SK-N-SH treated with all-trans-retinoic acid at 6 μM for 48 hours (cell line): ENCODE measurements around the gene UGT1A8.

Experiments used
- ATAC-seq: fragments of 200-7000 bp; cut with Tn5 transposase; 3 replicates; pipeline ENCODE4 v1.9.1; 2020; ENCODE audit warnings: mild to moderate bottlenecking, moderate library complexity
- BACH2 ChIP-seq: fragments of 250-450 bp; sonication (Bioruptor Pico); IDR thresholded peaks from 2 replicates; pipeline ENCODE4 v1.9.0; 2021; ENCODE audit warnings: mild to moderate bottlenecking, borderline replicate concordance
- CSDC2 ChIP-seq: fragments of 250-450 bp; sonication (Bioruptor Pico); IDR thresholded peaks from 2 replicates; pipeline ENCODE4 v1.5.0; 2020; ENCODE audit warnings: mild to moderate bottlenecking, moderate library complexity
- ESRRG ChIP-seq: fragments of 250-450 bp; sonication (Bioruptor Pico); IDR thresholded peaks from 2 replicates; pipeline ENCODE4 v1.6.1; 2021; ENCODE audit warnings: mild to moderate bottlenecking
- ISL1 ChIP-seq: fragments of 250-450 bp; sonication (Bioruptor Pico); IDR thresholded peaks from 2 replicates; pipeline ENCODE4 v2.1.2; 2022; ENCODE audit warnings: mild to moderate bottlenecking, moderate library complexity
- OSR1 ChIP-seq: fragments of 250-450 bp; sonication (Bioruptor Pico); IDR thresholded peaks from 2 replicates; pipeline ENCODE4 v1.8.0; 2022; ENCODE audit warnings: moderate library complexity, mild to moderate bottlenecking, inconsistent platforms
- PATZ1 ChIP-seq: fragments of 250-450 bp; sonication (Bioruptor Pico); IDR thresholded peaks from 2 replicates; pipeline ENCODE4 v1.8.0; 2020; ENCODE audit warnings: mild to moderate bottlenecking, moderate library complexity, borderline replicate concordance
- POU6F1 ChIP-seq: fragments of 250-450 bp; sonication (Bioruptor Pico); IDR thresholded peaks from 2 replicates; pipeline ENCODE4 v1.8.0; 2021; ENCODE audit warnings: low read depth, mild to moderate bottlenecking, moderate library complexity, borderline replicate concordance
- RARB ChIP-seq: fragments of 250-450 bp; sonication (Bioruptor Pico); IDR thresholded peaks from 2 replicates; pipeline ENCODE4 v1.8.0; 2021; ENCODE audit warnings: mild to moderate bottlenecking, moderate library complexity
- SNAI2 ChIP-seq: fragments of 250-450 bp; sonication (Bioruptor Pico); IDR thresholded peaks from 2 replicates; pipeline ENCODE4 v1.5.0; 2020; ENCODE audit warnings: mild to moderate bottlenecking, moderate library complexity
- TCF4 ChIP-seq: fragments of 250-450 bp; sonication (Bioruptor Pico); IDR thresholded peaks from 2 replicates; pipeline ENCODE4 v1.8.0; 2021; ENCODE audit warnings: mild to moderate bottlenecking, moderate library complexity, borderline replicate concordance
- TSHZ2 ChIP-seq: fragments of 250-450 bp; sonication (Bioruptor Pico); IDR thresholded peaks from 2 replicates; pipeline ENCODE4 v1.5.0; 2020; ENCODE audit warnings: mild to moderate bottlenecking, moderate library complexity
- ZC3H10 ChIP-seq: fragments of 250-450 bp; sonication (Bioruptor Pico); IDR thresholded peaks from 2 replicates; pipeline ENCODE4 v1.5.1; 2021; ENCODE audit warnings: mild to moderate bottlenecking, moderate library complexity
- ZFP3 ChIP-seq: fragments of 250-450 bp; sonication (Bioruptor Pico); IDR thresholded peaks from 2 replicates; pipeline ENCODE4 v1.5.0; 2020; ENCODE audit warnings: mild to moderate bottlenecking, moderate library complexity
- ZFP30 ChIP-seq: fragments of 450-650 bp; formaldehyde crosslinking; IDR thresholded peaks from 2 replicates; pipeline ENCODE4 v1.5.0; 2022; ENCODE audit warnings: mild to moderate bottlenecking, moderate library complexity
- ZNF565 ChIP-seq: fragments of 450-650 bp; formaldehyde crosslinking; conservative IDR thresholded peaks from 2 replicates; pipeline ENCODE4 v1.5.0; 2020; ENCODE audit warnings: low read depth, mild to moderate bottlenecking, moderate library complexity
- ZNF70 ChIP-seq: fragments of 450-650 bp; formaldehyde crosslinking; IDR thresholded peaks from 2 replicates; pipeline ENCODE4 v1.5.0; 2020; ENCODE audit warnings: mild to moderate bottlenecking, moderate library complexity
- ZNF8 ChIP-seq: fragments of 450-650 bp; formaldehyde crosslinking; IDR thresholded peaks from 2 replicates; pipeline ENCODE4 v1.5.0; 2020; ENCODE audit warnings: mild to moderate bottlenecking, moderate library complexity
- TF ChIP-seq, protein P1 (sequence below): fragments of 250-450 bp; sonication (Bioruptor Pico); IDR thresholded peaks from 2 replicates; pipeline ENCODE4 v1.5.1; 2021; ENCODE audit warnings: mild to moderate bottlenecking, moderate library complexity
- TF ChIP-seq, protein P2 (sequence below): fragments of 250-450 bp; sonication (Bioruptor Pico); IDR thresholded peaks from 2 replicates; pipeline ENCODE4 v1.5.1; 2020; ENCODE audit warnings: low read depth, mild to moderate bottlenecking, moderate library complexity

Gene UGT1A8

GRCh38 chr2:233811732-233812131 is 194.3 kb downstream of the UGT1A8 start:
- TF ChIP-seq PATZ1: no peak
- no peak for TF ChIP-seq ZFP30 (CRISPR knock-in tag)
- TF ChIP-seq ZNF70 (CRISPR knock-in tag): no peak
- TF ChIP-seq ZNF565 (CRISPR knock-in tag): no peak
- no peak for TF ChIP-seq ISL1
- no peak for TF ChIP-seq CSDC2 (CRISPR knock-in tag)
- TF ChIP-seq ZFP3 (CRISPR knock-in tag): no peak
- TF ChIP-seq ESRRG (CRISPR knock-in tag): no peak
- no peak for TF ChIP-seq ZC3H10
- TF ChIP-seq, protein P1, sequence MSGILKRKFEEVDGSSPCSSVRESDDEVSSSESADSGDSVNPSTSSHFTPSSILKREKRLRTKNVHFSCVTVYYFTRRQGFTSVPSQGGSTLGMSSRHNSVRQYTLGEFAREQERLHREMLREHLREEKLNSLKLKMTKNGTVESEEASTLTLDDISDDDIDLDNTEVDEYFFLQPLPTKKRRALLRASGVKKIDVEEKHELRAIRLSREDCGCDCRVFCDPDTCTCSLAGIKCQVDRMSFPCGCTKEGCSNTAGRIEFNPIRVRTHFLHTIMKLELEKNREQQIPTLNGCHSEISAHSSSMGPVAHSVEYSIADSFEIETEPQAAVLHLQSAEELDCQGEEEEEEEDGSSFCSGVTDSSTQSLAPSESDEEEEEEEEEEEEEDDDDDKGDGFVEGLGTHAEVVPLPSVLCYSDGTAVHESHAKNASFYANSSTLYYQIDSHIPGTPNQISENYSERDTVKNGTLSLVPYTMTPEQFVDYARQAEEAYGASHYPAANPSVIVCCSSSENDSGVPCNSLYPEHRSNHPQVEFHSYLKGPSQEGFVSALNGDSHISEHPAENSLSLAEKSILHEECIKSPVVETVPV (CRISPR knock-in tag): no peak
- TF ChIP-seq SNAI2 (CRISPR knock-in tag): no peak
- no peak for TF ChIP-seq RARB
- no peak for TF ChIP-seq POU6F1 (CRISPR knock-in tag)
- TF ChIP-seq, protein P2, sequence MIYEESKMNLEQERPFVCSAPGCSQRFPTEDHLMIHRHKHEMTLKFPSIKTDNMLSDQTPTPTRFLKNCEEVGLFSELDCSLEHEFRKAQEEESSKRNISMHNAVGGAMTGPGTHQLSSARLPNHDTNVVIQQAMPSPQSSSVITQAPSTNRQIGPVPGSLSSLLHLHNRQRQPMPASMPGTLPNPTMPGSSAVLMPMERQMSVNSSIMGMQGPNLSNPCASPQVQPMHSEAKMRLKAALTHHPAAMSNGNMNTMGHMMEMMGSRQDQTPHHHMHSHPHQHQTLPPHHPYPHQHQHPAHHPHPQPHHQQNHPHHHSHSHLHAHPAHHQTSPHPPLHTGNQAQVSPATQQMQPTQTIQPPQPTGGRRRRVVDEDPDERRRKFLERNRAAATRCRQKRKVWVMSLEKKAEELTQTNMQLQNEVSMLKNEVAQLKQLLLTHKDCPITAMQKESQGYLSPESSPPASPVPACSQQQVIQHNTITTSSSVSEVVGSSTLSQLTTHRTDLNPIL: no peak
- TF ChIP-seq TSHZ2: no peak
- no peak for TF ChIP-seq OSR1 (CRISPR knock-in tag)
- ATAC-seq: no peak

DNA sequence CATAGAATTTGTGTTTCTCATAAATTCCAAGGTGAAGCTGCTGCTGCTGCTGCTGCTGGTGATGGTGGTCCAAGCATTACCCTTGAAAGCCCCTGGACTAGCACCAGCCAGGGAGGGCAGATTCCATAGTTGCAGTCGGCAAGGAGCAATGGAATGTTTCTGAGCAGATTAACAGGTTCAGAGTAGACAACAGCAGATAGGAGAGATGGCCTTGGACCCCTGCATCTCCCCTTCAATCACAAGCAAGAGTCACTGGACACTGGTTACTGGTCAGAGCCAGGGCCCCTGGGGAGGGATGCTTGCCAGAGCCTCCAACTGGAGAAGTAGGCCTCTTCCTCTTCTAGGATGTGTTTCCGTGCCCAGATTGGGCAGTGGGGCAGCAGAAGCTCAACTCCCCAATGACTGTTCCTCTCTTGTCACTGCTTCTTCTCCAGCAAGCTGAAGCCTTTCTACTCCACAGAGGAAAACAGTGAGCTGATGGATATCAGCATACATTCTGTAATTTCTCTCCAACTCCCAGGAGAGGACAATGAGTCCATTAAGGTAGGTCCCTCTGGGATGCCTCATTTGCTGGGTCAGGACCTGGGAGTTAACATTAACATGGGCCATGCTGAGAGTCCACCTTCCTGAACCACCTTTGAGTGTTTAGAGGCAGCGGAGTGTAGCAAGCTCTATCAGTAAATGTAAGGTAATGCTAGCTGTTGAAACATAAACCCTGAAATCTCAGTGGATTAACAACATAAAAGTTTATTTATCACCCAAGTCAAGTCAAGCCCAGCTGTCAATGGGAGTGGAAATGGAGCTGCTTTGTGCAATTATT is 196.0 kb downstream of the UGT1A8 start:
- ATAC-seq: no peak
- TF ChIP-seq ZNF565 (CRISPR knock-in tag): no peak
- no peak for TF ChIP-seq ZNF8 (CRISPR knock-in tag)
- no peak for TF ChIP-seq ZC3H10
- no peak for TF ChIP-seq ZFP30 (CRISPR knock-in tag)
- no peak for TF ChIP-seq BACH2

DNA sequence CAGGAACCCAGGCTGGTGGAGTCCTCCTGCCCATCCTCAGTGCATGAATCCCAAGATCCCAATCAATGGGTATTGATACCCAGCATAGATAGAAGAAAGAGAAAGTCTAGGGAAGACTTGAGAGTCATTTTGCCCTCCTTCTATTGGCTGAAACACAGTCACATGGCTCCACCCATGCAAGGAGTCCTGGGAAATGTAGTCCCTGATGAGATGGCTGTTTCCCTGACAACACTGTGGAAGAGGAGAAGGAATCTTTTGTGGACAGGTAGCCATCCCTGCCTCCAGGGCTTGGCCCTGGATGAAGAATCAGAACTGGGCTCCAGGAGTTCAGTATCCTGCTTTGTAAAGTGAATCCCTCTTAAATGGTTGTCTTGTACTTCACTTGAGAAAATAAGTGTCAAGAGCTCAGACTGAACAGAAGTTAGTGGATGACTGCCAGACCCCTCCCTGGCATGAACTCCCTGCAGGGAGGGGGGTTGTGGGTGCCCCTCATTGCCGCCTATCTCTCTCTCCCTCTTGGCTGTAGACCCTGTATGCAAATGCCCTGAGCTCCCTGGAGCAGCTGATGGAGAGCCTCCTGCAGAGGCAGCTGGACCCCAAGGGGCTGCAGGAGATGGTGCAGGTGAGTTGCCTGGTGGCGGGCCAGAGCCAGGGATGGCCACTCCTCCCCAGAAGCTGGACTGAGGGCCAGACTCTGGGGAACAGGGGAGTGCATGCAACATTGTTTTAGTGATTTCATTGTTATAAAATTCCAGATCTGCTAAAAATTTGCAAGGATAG is 196.8 kb downstream of the UGT1A8 start:
- ATAC-seq: peak; percentile 64

More for the DNA sequence above, 196.8 kb downstream of the UGT1A8 start:
- TF ChIP-seq ISL1: no peak
- TF ChIP-seq SNAI2 (CRISPR knock-in tag): no peak
- TF ChIP-seq RARB: no peak
- no peak for TF ChIP-seq ZFP3 (CRISPR knock-in tag)
- TF ChIP-seq OSR1 (CRISPR knock-in tag): no peak
- TF ChIP-seq BACH2: no peak
- TF ChIP-seq, protein P2: no peak
- TF ChIP-seq POU6F1 (CRISPR knock-in tag): no peak
- TF ChIP-seq ZNF565 (CRISPR knock-in tag): no peak
- no peak for TF ChIP-seq PATZ1
- TF ChIP-seq ZC3H10: no peak
- TF ChIP-seq TCF4 (CRISPR knock-in tag): no peak
- TF ChIP-seq, all 23 proteins: peak for 0
